Colon (tissue), 2 donors: ENCODE measurements around the gene PGAP2.

ENCODE experiments used
- FAIRE-seq: peaks from 2 replicates; lab custom pipeline; 2012; peaks lifted over from hg19 to GRCh38; lab: Jason Lieb, UNC
- donor health status: control.
- donor health status: control.

Gene PGAP2

DNA sequence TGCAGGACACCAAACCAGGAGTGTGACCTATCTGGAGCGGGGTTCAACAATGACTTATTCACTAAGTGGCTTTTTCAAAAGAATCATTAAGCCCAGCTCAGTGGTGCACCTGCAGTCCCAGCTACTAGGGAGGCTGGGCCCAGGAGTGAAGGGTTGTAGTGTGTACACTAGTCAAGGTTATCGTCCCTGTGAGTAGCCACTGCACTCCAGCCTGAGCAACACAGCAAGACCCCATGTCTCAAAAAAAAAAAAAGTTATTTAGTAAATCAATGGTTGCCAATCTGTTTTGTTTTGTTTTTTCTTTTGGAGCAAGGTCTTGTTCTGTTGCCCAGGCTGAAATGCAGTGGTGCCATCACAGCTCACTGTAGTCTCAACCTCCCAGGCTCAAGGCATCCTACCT is 24.5 kb downstream of the PGAP2 start:
- no peak for FAIRE-seq

DNA sequence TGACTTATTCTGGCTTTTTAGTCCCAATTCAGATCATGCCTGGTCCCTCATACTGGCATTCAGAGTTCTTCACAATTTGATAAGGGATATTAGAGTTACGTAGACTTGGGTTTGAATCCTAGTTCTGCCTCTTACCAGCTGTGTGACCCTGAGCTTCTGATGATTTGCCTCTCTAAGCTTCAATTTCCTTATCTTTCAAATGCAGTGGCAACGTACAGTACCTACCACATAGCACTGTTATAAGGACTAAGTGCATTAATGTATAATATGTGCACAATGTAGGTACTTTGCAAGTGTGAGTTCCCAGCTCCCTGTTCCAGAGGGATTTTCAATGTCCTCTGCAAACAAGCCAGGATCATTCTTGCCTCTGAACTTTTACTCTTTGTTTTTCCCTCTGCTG is 25.1 kb downstream of the PGAP2 start:
- no peak for FAIRE-seq

DNA sequence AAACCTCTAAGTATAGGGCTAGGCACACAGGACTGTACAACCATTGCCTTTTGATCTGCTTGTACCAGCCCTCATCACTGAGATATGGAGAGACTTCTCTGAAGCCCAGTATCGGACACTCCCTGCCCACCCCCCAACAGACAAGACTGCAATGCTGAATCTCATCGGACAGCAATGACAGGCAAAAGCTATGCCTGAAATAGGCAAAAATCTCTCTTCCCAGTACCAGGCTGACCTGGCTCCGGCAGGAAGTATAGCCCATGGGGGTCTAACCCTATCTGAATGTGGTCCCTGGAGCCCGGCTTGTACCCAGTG is 25.9 kb downstream of the PGAP2 start:
- no peak for FAIRE-seq

DNA sequence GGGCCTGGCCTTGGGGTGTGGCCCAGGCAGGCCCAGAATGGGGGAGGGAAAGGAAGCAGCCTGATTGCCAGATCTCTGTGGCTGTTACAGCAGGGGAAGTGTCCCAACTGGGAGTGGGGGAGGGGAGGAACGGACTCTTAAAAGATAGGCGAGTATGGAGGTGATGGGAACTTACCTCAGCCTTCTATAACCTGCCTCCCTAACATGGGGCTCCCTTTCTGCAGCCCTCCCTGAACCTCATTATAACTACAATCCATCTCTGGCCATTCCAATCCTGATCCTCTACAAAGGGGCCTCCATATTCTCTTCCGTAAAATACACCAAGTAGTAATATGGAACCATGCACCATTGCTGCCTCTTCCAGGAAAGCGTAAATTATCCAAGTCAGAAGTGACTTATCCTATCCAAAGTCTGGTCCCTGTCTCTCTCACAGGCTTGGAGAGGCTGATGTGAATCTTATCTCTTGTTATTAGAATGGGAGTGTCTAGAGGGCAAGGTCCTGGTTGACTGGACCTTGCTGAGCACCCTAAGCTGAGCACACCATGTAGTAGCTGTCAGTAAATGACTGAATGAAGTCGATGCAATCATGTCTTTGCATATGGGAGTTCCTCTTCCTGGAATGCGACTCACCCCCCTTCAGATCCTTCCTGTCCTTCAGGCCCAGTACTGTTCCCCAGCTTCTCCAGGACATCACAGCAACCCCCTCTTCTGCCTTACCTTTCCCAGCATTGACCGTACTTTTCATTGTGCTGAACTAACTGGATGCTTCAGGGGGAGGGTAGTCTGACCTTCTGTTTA is 26.5 kb downstream of the PGAP2 start:
- FAIRE-seq = no peak

DNA sequence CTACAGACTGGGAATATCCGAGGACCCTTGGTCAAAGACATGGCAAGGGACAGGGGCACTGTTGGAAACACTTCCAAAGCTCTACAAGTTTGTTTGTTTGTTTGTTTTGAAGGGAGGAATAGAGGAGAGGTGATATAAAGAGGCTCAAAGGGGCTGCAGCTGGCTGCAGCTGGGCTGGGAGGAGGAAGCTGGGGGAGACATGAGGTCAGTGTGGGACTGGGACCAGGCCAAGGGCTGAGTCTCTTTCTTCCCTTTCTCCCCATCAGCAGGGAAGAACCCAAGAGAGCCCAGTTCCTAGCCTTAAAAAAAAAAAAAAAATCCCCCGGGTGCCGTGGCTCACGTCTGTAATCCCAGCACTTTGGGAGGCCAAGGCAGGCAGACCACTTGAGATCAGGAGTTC is 27.4 kb downstream of the PGAP2 start:
- FAIRE-seq = no peak

DNA sequence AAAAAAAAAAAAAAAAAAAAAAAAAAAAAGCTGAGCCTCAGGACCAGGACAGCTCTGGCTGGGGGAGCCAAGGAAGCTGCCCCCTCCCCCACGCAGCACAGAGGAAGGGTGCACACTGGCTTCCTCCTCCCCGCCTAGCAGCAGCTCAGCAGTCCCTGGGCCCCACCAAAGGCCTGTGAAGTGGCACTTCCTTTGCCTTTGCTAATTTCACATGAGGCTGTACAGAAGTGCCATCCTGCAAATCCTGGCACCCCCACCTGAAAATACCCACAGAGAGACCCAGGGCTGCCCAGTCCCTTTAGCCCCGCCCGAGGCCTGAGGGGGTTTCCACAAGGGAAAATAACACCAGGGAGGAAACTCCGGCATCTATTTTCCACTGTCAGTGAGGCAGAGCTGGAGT is 28.5 kb downstream of the PGAP2 start:
- no peak for FAIRE-seq

DNA sequence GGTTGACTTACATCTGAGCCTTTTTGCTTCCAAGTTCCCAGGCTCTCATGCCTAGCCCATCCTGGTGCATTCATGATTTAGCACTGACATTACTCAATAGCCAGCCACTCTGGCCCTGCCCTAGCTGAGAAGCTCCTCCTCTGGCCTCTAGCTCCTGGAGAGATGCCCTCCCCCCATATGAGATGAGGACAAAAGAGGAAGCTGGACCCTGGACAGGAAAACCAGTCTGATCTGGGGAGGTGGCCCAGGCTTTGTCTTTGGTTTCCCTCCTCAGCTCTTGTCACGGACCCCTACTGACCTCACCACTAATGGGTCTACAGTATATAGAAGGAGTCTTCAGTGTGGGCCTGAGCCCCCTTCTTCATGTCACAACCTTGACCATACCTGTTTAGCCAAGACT is 29.4 kb downstream of the PGAP2 start:
- no peak for FAIRE-seq

DNA sequence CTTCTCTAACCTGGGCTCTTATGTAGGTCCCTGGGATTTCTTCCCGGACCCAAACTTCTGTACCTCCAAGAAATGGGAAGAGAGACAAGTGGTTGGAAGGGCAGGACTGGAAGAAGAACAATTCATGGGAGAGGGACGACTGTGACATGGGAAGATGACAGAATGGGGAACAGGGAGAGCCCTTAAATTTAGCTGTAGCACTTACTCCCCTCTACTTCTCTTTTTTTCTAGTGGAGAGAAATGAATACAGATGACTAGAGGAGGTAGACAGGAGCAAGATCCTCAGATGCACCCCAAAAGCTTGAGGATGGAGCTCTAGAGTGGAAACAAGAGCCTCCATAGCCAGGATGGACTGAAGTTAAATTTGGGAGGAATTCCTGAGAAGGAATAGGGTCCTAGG is 30.1 kb downstream of the PGAP2 start:
- no peak for FAIRE-seq

DNA sequence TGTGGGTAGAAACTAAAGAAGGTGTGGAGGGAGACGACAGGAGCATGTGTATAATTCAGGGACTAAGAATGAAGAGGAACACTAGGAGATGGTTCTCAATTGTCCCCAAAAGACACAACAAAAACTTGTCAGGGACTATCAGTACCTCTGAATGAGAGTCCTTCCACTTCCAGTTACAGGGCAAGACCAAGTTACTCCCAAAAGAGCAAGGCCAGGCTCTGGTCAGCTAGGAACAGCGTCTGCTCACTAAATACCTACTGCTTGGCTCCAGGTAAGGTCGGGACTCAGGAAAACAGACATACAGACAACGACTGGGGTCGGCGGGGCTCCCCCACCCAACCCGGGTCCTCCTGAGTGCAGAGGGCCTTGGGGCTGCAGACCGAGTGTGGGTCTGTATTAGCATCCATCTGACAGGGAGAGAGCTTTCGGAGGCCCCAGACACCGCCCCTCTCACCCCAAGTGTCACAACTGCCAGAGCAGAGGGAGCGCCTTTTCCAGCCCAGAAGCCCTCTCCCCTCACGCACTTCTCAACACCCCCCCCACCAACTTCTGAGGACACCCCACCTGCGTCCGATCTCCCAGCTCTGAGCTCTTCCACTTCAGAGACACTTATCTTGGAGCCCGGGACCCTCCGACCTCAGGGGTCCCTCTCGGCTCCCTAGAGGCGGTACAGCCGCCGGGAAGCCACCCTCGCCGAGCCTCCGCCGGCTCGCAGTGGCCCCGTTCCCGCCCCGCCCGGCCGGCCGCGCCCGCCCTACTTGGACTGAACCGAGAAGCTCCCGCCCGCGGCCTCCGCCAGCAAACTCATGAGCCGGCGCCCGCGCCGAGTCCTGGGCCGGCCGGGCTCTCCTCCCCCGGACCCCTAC is 31.9 kb downstream of the PGAP2 start:
- no peak for FAIRE-seq

DNA sequence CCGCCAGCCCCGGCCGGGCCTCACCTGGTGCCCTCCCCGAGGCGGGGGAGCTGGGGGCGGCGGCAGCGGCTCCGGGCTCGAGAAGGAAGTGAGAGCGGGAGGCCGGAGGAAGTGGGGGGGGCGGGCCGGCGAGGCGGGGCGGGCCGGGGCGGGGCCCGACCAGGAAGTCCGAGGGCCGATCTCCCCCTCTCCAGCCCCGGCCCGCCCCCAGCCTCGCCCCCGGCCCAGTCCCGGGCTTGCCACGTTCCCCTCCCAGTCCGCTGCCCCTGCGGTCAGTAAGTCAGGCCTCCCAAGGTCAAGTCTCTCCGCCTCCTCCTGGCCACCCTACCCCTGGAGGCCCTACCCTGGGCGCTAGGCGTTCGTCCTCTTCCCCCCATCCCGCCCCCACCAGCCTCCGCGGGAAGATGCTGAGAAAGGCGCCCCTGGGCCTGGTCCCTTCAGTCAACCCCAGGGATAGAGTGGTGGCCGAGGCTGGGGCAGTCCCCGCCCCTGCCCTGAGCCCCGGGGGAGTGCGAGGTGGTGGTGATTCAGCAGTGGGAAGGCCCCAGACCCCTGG is 32.6 kb downstream of the PGAP2 start, which contains the start of gene RHOG:
TSS of gene RHOG (minus strand) at position 90 of the 556 bp plus-strand sequence. CDS start 12,821 bp downstream, outside the sequence.
- no peak for FAIRE-seq

DNA sequence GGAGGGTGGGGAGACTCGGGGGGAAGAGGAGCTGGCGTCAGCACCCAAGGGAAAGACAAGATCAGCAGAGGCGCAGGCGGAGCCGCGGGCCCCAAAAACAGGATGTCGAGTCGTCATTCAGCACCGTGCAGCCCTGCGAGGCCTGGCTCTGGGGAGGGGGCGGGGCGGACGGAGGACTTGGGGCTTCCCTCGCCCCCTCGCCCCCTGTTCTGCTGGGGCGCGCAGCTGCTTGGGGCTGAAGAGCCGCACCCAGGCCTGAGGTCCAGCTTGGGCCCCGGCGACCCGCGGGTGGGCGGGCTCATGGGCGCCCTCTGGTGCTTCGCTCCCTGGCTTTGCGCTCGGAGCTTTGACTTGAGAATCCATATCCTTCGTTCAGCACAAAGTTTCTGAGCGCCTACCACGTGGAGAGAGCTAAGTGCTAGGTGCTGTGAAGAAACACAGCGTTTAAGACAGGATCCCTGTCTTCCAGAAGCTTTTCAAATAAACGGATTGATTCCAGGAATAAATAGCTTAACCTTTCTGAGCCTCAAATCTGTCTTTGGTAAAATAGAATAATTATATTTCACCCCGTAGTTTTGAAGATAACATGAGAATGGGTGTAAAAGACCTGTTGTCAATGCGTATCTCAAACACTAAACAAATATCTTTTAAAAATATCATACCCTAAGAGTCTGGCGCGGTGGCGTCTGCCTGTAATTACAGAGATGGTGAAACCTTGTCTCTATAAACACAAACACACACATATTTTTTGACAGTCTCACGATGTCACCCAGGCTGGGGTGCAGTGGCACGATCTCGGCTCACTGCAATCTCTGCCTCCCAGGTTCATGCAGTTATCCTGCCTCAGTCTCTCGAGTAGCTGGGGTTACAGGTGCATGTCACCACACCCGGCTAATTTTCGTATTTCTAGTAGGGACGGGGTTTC is 33.3 kb downstream of the PGAP2 start:
- no peak for FAIRE-seq

DNA sequence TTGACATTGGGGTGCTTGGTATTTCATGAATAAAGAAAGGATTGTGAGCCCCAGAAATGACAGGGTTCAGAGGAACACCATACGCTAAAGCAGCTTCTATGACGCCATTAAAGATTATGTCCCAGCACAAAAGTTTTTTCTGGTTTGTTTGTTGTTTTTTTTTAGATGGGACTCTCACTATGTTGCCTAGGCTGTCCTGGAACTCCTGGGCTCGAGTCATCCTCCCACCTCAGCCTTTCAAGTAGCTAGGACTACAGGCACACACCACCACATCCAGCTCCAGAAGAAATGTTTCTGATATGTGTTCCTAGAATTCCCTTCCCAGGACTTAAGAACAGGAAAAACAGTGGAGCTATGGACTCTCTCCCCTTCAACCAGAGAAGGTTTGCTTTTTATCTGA is 35.0 kb downstream of the PGAP2 start:
- no peak for FAIRE-seq

DNA sequence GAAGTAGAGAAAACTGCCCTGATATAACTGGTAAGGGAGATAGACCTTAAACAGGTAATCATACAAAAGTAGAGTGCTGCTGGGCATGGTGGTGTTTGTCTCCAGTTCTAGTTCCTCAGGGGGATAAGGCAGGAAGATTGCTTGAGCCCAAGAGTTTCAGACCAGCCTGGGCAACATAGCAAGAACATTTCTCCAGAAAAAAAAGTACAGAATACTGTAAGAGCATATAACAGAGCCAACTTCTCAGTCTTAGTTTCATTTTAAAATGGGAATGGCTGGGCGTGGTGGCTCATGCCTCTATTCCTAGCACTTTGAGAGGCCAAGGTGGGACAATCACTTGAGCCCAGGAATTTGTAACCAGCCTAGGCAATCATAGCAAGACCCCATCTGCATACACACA is 36.9 kb downstream of the PGAP2 start:
- FAIRE-seq = no peak

DNA sequence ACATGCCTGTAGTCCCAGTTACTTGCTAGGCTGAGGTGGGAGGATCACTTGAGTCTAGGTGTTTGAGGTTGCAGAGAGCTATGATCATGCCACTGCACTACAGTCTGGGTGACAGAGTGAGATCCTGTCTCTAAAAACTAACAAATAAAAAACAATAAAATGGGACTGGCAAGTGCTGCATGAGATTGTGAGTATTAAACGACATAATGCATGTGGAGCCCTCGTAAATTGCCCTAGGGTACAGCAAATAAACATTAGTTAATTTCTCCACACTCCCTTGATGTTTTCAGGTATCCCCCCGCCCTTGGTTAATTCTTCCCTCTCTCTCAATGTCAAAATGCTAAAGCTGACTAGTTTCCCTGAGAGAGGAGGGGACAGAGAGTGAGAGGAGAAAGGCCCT is 37.3 kb downstream of the PGAP2 start:
- FAIRE-seq = no peak

DNA sequence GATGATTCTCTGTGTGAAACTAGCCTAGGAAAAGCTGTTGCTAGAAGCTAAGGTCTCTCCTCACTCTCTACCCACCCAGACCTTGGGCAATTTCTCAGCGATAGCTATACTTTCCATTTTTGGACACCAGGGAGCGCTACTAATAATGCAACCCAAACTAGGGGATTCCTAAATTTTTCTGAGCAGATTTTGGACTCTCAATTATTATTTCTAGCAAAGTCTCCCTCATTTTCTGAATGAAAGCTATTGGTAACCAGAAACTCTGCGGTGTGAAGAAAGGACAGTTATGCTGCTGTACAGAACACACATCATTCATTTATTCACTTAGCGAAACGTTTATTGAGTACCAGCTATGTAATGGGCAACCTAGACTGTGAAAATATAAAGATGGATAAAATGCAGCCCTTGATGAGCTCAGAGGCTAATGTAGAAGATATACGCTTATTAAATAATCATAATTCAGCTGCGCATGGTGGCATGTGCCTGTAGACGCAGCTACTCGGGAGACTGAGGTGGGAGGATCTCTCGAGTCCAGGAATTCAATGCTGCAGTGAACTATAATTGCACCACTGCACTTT is 41.0 kb downstream of the PGAP2 start:
- FAIRE-seq = no peak

DNA sequence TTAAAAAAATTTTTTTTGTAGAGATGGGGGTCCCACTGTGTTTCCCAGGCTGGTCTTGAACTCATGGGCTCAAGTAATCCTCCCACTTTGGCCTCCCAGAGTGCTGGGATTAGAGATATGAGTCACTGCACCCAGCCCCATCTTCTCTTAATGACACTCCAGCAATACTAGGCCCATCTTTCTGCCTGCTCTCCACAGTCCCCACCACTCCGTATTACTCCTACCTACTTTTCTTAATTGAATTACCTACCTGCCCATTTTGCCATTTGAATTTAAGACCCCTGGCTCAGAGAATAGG is 45.1 kb downstream of the PGAP2 start:
- FAIRE-seq = no peak

DNA sequence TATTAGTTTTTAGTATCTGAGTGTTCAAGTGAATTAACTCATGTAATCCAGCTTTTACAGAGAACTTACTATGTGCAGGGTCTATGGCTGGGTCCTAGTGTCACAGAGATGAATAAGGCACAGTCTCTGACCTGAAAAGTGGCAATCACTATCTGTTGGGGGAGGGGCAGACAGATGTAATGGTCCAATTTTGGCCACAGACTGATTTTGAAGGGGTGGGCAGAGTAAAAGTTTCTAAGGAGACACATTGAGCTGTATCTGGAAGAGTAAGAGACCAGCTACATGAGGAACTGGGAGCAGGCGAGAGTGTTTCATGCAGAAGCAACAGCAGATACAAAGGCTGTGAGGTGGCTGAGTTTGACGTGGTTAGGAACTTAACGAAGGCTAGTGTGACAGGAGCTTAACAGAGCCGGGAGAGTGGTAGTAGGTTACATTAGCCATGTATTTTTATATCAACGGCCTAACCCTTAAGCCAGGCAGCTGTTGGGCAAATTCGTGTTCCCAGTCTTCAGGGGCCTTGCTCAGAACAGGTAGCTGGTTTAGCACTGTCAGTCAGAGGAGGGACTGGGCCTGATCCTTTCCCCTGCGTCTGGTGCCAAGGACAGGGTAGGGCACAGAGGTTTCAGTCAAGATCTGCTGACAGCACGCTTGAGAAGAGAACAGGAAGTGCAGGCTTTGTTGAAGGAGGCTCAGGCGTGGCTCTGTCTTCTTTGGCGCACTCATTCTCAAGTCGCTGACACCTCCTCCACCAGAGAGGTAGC is 45.7 kb downstream of the PGAP2 start:
- no peak for FAIRE-seq

DNA sequence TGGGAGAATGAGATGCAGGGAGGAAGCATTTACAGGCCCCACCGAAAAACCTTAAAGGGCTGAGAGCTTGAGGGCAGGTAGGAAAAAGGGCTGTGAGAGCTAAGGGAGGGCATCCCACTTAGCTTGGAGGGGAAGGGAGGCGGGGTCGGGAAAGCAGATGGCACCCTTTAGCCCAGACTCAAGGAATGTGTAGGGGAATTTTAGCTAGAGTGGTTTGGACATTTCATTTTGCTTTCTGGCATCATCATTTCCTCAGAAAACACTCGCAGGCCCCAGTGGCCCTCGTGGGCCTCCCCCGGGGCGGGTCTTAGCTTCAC is 46.3 kb downstream of the PGAP2 start:
- FAIRE-seq = no peak

DNA sequence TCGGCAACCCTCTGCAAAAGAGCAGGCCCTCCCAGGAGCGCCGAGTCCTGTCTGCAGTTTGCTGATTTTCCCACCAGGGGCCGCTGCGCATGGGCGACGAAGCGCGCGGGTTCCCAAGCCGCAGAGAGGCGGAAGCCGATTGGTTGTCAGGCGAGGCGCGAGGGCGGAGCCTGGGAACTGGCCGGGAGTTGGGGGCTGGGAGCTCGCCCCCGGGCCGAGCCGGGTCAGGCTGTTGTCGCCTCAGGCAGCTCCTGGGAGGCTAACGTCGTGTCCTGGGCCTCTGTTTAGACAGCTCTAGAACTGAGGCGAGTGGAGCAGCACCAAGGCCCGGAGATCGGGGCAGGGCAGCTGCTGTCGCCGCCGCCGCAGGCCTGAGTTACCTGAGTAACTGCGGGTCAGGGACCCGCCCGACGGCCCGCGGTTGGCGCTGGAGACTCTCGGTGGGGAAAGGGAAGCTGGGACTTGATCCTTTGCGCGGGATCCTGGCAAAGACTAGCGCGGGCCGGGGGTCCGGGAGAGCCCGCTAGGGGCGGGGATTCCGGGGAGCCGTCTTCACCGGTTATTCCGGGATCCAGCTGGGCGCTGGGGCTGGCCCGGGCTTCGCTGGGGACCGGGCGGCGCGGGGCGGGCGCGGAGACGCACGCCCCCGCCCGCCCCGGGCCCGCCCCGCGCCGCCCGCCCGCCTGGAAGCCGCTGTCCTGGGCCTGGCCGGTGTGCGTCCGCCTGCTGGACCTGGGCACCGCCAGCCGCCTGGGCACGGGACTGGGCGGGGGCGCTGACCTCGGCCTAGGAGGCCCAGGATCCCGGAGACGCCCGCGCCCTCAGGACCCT is 46.8 kb downstream of the PGAP2 start, which contains the start of gene STIM1:
TSS of gene STIM1 (plus strand) at position 688 of the 831 bp plus-strand sequence. CDS start 607 bp downstream, outside the sequence.
- no peak for FAIRE-seq

DNA sequence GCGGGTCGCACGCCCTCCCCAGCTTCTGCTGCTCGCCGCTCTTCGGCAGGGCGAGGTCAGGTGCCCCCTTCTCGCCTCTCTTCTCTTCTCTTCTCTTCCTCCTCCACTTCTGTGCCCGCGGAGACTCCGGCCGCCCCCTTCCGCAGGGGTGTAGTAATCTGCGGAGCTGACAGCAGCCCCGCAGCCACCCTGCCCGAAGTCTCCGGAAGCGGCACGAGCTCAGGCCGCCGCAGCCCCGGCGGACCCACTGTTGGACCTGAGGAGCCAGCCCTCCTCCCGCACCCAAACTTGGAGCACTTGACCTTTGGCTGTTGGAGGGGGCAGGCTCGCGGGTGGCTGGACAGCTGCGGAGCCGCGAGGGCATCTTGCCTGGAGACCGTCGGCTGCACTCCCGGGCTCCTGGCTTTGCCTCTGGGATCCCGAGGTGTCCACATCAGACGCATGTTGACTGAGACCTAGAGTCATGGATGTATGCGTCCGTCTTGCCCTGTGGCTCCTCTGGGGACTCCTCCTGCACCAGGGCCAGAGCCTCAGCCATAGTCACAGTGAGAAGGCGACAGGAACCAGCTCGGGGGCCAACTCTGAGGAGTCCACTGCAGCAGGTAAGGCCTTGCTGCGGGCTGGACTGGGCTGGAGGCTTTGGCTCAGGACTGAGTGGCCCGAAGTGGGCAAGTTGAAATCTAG is 47.6 kb downstream of the PGAP2 start:
- no peak for FAIRE-seq
